Kidney (tissue), 14 donors: Measurements from ENCODE around the gene KRT82. TPM values are rescaled to one million over a fixed set of nuclear protein-coding genes. Genes with fewer than 3 reads are reported as not detected.

Experiments used
- DNase-seq, 5 donors: peaks; one replicate each; pipeline ENCODE4 v3.0.0-alpha.2; 2013 to 2020
- FAIRE-seq: peaks from 2 replicates; lab custom pipeline; 2012; peaks lifted over from hg19 to GRCh38; lab: Jason Lieb, UNC
- H3K27ac ChIP-seq, 2 donors: one replicate each; pipeline ENCODE4 v1.7.0; 2013; ENCODE audit warnings: low read depth in 2 of 2, low read length in 2 of 2, inconsistent platforms in 1 of 2
- H3K27me3 ChIP-seq: one replicate; pipeline ENCODE4 v1.7.1; 2013; ENCODE audit warnings: low read length, inconsistent platforms; ENCODE audit not compliant: control insufficient read depth, insufficient read depth
- H3K36me3 ChIP-seq, 3 donors: one replicate each; pipeline versions ENCODE4 v1.7.0 to v1.7.1; 2013; ENCODE audit warnings: low read length in 3 of 3, control low read depth in 1 of 3, inconsistent platforms in 1 of 3; ENCODE audit not compliant: insufficient read depth in 3 of 3, control insufficient read depth in 2 of 3
- H3K4me1 ChIP-seq, 3 donors: one replicate each; pipeline versions ENCODE4 v1.7.0 to v1.7.1; 2013; ENCODE audit warnings: low read length in 3 of 3, inconsistent platforms in 1 of 3, low read depth in 1 of 3; ENCODE audit not compliant: control insufficient read depth in 2 of 3, insufficient read depth in 2 of 3
- H3K4me3 ChIP-seq, 3 donors: one replicate each; pipeline versions ENCODE4 v1.7.0 to v1.8.1; 2013; ENCODE audit warnings: low read length in 3 of 3, control low read depth in 1 of 3, inconsistent platforms in 1 of 3
- H3K9ac ChIP-seq, 3 donors: one replicate each; pipeline versions ENCODE4 v1.7.0 to v1.7.1; 2013; ENCODE audit warnings: low read length in 3 of 3, control low read depth in 1 of 3, inconsistent platforms in 1 of 3
- H3K9me3 ChIP-seq, 3 donors: one replicate each; pipeline versions ENCODE4 v1.7.0 to v1.7.1; 2013; ENCODE audit warnings: low read length in 3 of 3, control low read depth in 1 of 3, inconsistent platforms in 1 of 3; ENCODE audit not compliant: control insufficient read depth in 2 of 3, insufficient read depth in 1 of 3
- CTCF ChIP-seq: IDR thresholded peaks from 3 replicates; pipeline ENCODE4 v1.5.1; 2012; ENCODE audit warnings: mild to moderate bottlenecking, moderate library complexity, borderline replicate concordance; ENCODE audit not compliant: insufficient read depth; ENCODE audit errors: extremely low read depth
- intact Hi-C: fragments of 100-400 bp; cut with DNase I; formaldehyde crosslinking; loops from one replicate; pipeline ENCODE4 v1.11.1; 2022
- polyA plus RNA-seq: library from polyadenylated mRNA; stranded (reverse); fragments of 350-450 nt; fragmentation: Illumina TruSeq; extraction: RNeasy Lipid Tissue Mini Kit (QIAGEN cat#74804); gene quantifications from one replicate; pipeline ENCODE4 v1.2.3, GENCODE V29; 2014; ENCODE audit warnings: low read depth, low replicate concordance; ENCODE audit not compliant: insufficient read depth
- total RNA-seq: library from RNA; stranded (reverse); fragmentation: NEBNext Ultra II Directional; extraction: Animal tissue kit (Norgen Biotek cat#: 25700); gene quantifications from one replicate; pipeline ENCODE4 v1.2.1, GENCODE V29; 2021
- donor health status: control.
- donor health status: control.
- donor health status: control.
- donor health status: control.
- donor health status: control.
- donor health status: DM: yes; HTN: yes; CAD: no.
- donor health status: Normal renal cell carcinoma (clear cell type).

KRT82 gene
- total and polyA plus RNA-seq, 2 donors from 2014 or later = not detected

- Histone ChIP-seq H3K9ac (no peak overlapping the region), H3K36me3 (no peaks in the 10 kb centered on the region), H3K9me3 (no peaks in the 10 kb centered on the region), H3K4me1 (no peaks in the 10 kb centered on the region), H3K27me3 (no peaks in the 10 kb centered on the region), H3K27ac (no peak overlapping the region), H3K4me3 (no peak overlapping the region)
- no peak for TF ChIP-seq CTCF
- FAIRE-seq (no peak), DNase-seq (no peak)
- intact Hi-C loops = no loop called here
Observed at GRCh38 chr12:52433501-52434080, 27.5 kb upstream of the KRT82 start.

DNA sequence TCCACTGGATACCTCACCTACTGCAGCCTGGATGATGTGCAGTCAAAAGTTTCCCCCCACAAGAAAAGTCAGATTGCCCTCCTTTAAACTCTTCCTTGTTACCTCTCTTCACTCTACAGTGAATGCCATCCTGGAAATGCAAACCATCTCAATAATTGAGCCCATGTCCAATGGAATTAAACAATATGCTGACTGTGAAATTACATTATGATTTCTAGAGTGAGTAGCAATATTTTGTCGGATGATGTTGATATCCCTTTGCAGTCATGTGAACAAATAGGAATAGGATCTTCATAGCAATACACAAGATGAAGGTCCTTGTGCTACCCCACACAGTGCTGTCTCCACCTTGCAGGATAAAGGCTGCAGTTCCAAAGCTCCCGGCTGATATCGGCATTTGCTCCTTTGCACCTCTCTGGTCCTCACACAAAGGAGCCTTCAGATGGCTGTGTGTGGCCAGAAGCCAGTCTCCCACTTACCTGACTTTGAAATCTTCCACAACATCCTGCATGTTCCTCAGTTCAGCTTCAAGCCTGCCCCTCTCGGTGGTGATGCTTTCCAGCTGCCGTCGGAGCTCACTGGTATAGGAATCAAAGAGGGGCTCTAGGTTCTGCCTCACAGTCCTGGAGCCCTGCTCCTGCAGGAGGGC lies 26.5 kb upstream of the KRT82 start:
- Histone ChIP-seq H3K4me1 (no peaks in the 10 kb centered on the region), H3K27ac (no peak overlapping the region), H3K9me3 (no peaks in the 10 kb centered on the region), H3K27me3 (no peaks in the 10 kb centered on the region), H3K36me3 (no peaks in the 10 kb centered on the region), H3K9ac (no peak overlapping the region), H3K4me3 (no peak overlapping the region)
- intact Hi-C loops = no loop called here
- DNase-seq (no peak), FAIRE-seq (no peak)
- no peak for TF ChIP-seq CTCF

- no peaks in the 10 kb centered on the region for H3K9me3 ChIP-seq
- H3K36me3 ChIP-seq = no peaks in the 10 kb centered on the region
- intact Hi-C loops = no loop called here
- H3K4me3 ChIP-seq = no peak overlapping the region
- no peak overlapping the region for H3K27ac ChIP-seq
- FAIRE-seq = no peak
- DNase-seq = no peak
- TF ChIP-seq CTCF = no peak
- no peak overlapping the region for H3K9ac ChIP-seq
- no peaks in the 10 kb centered on the region for H3K27me3 ChIP-seq
- H3K4me1 ChIP-seq = no peaks in the 10 kb centered on the region
Observed at GRCh38 chr12:52428121-52428520, 22.0 kb upstream of the KRT82 start.

DNA sequence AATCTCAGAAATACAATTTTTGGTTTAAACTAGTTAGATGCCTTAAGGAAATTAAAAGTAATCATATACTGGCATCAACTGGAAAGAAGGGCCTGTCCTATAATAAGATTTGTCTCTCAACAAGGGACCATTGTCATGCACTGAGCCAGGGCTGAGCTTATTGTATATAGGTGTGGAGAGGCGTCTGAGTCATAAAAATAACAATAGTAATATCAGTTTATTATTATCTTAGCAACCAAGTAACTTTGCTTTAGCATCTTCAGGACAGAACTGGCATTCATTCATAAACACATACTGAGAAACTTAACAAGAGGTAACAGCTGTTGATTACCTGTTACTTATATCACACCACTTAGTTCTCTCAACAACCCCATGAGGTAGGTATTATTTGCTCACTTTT lies 20.9 kb upstream of the KRT82 start:
- Histone ChIP-seq H3K9me3 (no peaks in the 10 kb centered on the region), H3K27ac (no peak overlapping the region), H3K36me3 (no peaks in the 10 kb centered on the region), H3K4me1 (no peaks in the 10 kb centered on the region), H3K9ac (no peak overlapping the region), H3K27me3 (no peaks in the 10 kb centered on the region), H3K4me3 (no peak overlapping the region)
- TF ChIP-seq CTCF = no peak
- FAIRE-seq = no peak
- intact Hi-C loops = no loop called here
- DNase-seq = no peak
